Measurements from ENCODE around the gene MT1B.

The MT1B gene

GRCh38 chr16:56651586-56651985 is at the start of gene MT1B:
TSS of gene MT1B (plus strand) at chr16:56651886. CDS start at chr16:56651954, 68 bp downstream.
- in situ Hi-C loops (cut with HindIII; ENCODE audit: low sequenced_read_pairs), result no loop called here

- in situ Hi-C loops (cut with HindIII; ENCODE audit: low sequenced_read_pairs), result no loop called here
These were observed 48.1 kb upstream of the MT1B start for GRCh38 chr16:56603589-56603988.

DNA sequence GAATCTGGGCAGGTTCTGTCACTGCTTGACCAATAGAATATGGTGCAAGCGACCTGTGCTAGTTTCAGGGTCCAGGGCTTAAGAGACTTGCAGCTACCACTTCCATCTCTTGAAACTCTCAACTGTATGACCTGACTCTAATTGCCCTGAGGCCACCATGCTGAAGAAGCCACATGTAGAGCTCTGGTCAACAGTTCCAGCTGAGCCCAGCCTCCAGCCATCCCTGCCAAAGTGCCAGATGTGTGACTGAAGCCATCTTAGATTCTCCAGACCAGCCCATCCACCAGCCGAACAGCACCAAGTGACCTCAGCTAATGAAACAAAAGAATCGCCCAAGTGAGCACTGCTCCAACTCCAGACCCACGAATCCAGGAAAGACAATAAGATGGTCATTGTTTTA is 46.7 kb upstream of the MT1B start:
- in situ Hi-C loops (cut with HindIII; ENCODE audit: low sequenced_read_pairs), result no loop called here

DNA sequence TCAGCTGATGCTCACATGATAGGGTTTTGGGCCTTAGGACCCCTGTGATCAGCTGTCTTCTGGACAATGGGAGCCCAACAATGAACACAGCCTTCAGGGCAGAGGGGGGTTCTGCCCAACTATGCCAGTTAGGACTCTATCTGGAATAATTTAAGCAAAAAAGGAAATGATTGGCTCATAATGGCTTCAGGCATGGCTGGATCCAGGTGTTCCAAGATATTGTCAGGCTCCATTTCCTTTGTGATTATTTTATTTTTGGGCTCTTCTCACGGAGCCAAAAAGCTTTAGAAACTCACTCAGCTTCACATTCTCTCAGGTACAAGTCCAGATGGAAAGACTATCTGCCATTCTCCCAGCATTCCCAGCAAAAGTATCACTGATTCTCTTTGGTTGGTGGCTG is 46.2 kb upstream of the MT1B start:
- in situ Hi-C loops (cut with HindIII; ENCODE audit: low sequenced_read_pairs), result no loop called here

DNA sequence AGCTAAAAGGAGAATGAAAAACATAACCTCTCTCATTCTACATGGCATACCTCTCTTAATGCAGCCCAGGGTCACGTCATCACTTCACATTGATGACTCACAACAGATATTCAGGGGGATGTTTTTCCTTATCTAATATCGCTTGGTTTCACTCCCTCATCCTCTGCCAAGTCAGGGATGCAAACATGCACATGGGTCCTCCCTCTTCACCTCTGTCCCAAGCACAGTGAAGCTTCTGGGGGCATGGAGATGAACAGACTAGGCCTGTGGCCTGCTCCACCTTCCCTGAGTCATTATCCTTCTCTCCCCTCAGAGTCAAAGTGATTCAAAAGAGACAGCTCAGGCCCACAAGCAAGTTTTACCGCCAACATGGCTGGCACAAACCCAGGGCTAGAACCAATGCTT is 45.6 kb upstream of the MT1B start:
- in situ Hi-C loops (cut with HindIII; ENCODE audit: low sequenced_read_pairs), result no loop called here

DNA sequence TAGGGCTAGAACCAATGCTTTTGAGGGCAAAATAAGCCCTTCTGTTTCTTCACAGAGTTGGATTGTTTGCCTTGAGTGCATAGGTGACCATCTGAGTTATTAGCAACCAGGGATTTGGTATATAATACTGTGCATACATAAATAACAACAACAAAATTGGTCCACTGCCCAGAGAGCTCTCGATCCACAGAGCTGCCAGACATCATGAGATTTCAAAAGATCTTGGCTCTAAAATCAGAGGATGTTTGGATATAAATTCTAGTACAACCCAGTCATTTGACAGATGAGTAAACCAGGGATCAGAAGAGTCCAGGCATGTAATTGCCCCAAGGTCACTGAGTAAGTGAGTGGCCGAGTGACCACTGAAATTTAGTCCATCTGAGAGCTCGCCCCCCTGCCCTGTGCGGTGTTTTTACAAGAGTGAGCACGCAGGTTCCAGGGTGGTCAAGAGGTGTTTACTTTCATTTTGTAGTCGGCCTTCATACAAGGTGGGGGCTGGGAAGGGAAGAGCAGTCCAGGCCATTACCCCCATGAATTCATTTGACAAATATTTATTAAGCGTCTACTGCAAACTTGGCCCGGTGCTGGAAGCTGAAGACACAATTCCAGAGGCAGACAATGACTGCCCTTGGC is 45.1 kb upstream of the MT1B start:
- in situ Hi-C loops (cut with HindIII; ENCODE audit: low sequenced_read_pairs), result no loop called here

DNA sequence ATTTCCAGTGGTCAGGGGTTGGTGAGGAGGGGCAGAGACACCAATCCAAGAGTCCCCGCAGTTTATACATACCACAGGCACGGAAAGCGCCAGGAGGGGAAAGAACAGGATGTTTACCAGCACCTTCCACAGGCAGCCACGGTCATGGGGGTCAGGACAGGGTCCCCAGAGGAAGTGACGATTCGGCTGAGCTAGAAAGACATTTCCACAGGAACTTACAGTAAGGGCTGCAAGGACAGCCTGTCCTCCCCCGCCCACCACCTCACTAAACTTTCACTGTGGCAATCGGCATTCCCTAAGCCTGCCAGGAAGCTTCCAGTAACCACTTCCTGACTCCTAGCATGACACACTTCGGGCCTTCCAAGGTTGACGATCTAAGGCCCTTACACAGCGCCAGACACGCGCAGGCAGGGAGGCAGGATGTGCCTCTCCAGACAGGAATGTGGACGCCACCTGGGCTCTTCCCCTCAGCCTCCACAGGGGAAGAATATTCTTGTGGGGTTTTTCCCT is 44.5 kb upstream of the MT1B start:
- in situ Hi-C loops (cut with HindIII; ENCODE audit: low sequenced_read_pairs), result no loop called here

DNA sequence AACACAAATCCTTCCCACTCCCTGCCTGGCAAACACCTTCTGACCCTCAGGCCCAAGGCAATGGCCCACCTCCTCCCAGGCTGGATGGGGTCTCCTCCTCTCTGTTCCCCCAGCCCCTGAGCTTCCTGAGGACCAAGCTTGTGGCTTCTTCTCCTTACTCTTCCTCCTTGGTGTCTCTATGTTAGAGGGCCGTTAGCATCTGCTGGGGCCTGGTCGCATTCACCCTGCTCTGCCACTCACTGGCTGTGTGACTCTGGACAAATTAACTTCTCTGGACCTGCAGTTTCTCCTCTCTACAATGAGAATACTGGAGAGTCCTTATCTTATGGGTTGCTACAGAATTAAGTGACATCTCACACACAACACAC is 44.0 kb upstream of the MT1B start:
- in situ Hi-C loops (cut with HindIII; ENCODE audit: low sequenced_read_pairs), result no loop called here

GRCh38 chr16:56608043-56608875 is 43.4 kb upstream of the MT1B start, which contains the start of gene MT2A:
TSS of gene MT2A (plus strand) at chr16:56608584. CDS start at chr16:56608656, 72 bp downstream.
- in situ Hi-C loops (cut with HindIII; ENCODE audit: low sequenced_read_pairs), result no loop called here

GRCh38 chr16:56608876-56609462 is 42.7 kb upstream of the MT1B start:
- in situ Hi-C loops (cut with HindIII; ENCODE audit: low sequenced_read_pairs), result no loop called here

DNA sequence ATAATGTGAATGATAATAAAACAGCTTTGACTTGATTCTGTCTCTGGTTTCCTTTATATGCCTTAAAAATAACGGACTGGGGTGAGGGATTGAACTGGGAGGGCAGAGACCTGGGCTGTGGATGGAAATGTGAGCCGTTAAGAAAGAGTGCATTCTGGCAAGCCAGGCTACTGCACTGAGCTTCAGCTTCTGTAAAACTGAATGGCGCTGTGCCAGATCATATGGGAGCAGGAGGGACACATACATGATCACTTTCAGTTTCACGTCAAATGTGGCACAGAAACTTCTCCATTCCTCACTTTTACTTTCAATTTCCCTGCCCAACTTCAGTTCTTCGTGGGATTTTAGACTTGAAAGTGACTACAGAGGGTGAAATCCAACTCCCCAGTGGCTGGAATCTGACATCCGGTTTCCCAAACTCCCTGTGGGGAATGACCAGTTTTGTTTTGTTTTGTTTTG is 42.2 kb upstream of the MT1B start:
- in situ Hi-C loops (cut with HindIII; ENCODE audit: low sequenced_read_pairs), result no loop called here

- in situ Hi-C loops (cut with HindIII; ENCODE audit: low sequenced_read_pairs), result loop anchor here (5.0 kb wide), 1 partner anchor 57 kb away; the partner anchor contains the start of genes MT1G and MT1H
These were observed 41.6 kb upstream of the MT1B start for GRCh38 chr16:56610017-56610608.

GRCh38 chr16:56610609-56611111 is 41.0 kb upstream of the MT1B start:
- in situ Hi-C loops (cut with HindIII; ENCODE audit: low sequenced_read_pairs), result loop anchor here (5.0 kb wide), 1 partner anchor 57 kb away; the partner anchor contains the start of genes MT1G and MT1H

GRCh38 chr16:56611281-56611833 is 40.3 kb upstream of the MT1B start:
- in situ Hi-C loops (cut with HindIII; ENCODE audit: low sequenced_read_pairs), result loop anchor here (5.0 kb wide), 1 partner anchor 56 kb away; the partner anchor contains the start of genes MT1G and MT1H

GRCh38 chr16:56613706-56614105 is 38.0 kb upstream of the MT1B start:
- in situ Hi-C loops (cut with HindIII; ENCODE audit: low sequenced_read_pairs), result loop anchor here (5.0 kb wide), 1 partner anchor 54 kb away; the partner anchor contains the start of genes MT1G and MT1H

DNA sequence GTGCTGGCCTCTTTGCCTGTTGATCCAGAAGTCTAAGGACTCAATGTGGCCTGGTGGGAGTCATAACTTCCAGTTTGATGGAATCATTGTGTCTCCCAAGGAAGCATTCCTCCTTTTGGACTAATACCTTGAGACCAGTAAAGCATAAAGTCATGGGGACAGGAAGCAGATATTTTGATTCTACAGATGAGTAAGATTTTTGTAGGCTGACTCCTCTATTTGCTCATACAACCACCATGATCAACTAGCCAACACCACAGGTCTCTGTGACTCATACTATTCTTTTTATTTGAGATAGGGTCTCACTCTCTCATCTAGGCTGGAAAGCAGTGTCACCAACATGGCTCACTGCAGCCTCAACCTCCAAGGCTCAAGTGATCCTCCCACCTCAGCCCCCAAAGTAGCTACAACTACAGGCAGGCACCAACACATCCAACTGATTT is 37.1 kb upstream of the MT1B start:
- in situ Hi-C loops (cut with HindIII; ENCODE audit: low sequenced_read_pairs), result loop anchor here (5.0 kb wide), 1 partner anchor 53 kb away; the partner anchor contains the start of genes MT1G and MT1H

DNA sequence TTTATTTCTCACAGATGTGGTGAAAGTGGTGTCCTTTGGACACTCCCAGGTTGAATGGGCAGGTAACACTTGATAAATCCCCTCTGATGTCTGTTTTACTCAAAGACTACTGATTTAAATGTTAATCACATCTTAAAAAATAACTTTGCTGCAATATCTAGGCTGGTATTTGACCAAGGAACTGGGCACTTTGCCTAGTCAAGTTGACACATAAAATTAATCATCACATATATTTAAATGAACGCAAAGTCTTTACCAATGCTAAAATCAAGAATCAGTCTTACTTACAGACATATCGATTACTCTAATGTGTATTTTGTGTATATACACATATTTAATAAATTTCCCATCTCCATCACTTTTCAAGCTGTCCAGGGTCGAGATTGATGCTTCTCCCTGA is 36.3 kb upstream of the MT1B start:
- in situ Hi-C loops (cut with HindIII; ENCODE audit: low sequenced_read_pairs), result no loop called here

DNA sequence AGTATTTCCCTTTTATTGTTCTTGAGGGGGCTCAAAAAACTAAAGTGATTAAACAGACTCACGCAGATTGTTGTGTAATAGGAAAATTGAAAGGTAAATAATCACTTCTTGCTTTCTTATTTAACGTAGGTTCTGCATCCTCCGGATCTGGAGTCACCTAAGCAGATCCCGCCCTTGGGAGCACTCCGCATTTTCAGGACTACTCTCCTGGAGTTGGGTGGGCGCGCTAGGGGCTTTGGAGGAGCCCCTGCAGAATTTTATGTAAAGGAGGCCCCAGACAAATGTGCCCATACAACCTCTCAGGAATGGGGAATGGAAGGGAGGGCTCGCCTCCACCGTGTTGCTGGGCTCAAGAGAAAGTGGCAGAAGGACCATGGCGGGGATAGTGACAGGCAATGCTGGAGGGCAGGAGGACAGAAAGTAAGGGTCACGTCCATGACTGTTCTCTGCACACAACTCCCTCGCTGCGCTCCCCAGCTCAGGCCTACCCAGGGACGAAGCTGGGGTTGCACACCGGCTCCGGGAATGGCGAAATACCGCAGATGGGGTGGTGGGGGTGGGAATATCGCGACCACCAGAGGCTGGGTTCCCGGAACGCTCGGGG is 35.0 kb upstream of the MT1B start:
- in situ Hi-C loops (cut with HindIII; ENCODE audit: low sequenced_read_pairs), result no loop called here

DNA sequence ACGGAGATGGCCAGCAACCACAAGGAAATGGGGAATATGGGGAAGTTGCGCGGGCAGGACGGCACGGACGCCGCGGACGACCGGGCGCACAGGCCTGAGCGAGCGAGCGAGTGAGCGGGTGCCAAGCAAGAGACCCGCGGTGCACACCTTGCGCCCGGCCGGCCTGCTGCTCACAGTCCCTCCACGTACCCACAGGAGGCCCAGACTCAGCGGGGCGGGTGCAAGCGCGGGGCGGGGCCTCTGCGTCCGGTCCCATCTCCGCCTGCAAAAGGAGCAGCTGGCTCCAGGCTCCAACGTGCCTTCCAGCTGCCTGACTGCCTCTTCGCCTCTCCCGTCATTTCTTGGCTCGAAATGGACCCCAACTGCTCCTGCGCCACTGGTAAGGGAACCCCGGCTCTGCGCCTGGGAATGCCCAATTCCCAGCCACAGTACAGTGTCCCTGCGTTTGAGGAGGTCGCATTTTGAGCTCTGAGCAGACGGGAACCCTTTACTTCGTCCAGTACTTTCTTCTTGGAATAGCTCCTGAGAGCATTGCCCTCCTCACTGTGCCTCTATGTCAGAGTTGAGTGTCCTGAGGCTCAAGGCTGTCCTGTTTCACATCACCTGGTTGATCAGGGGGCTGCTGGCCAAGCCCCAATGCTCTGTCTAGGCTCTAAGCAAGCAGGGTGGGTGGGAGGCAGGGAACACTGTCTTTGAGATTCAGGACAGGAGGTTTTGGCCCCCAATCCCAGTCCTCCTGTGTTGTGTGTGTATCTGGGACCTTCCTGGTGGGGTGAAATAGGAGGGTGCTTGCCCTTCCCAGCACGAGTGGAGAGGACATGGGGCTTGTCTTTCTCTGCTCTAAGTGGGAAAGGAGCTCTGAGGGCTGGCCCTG is 34.2 kb upstream of the MT1B start:
- in situ Hi-C loops (cut with HindIII; ENCODE audit: low sequenced_read_pairs), result no loop called here

Measured in DLD1 (cell line).